ENCODE measurements around the gene RFT1.

Gene RFT1

GRCh38 chr3:53120336-53120735 is 9.9 kb downstream of the RFT1 start:
- no peak for TF ChIP-seq CTCF (conservative IDR thresholded peaks at IDR 0.05; ENCODE audit: low read length)
- no peak overlapping the region for H3K4me3 ChIP-seq (ENCODE audit: low read length)
- DNase-seq (ENCODE audit: low read depth) = no peak

- TF ChIP-seq CTCF (conservative IDR thresholded peaks at IDR 0.05; ENCODE audit: low read length) = no peak
- no peak for DNase-seq (ENCODE audit: low read depth)
- no peak overlapping the region for H3K4me3 ChIP-seq (ENCODE audit: low read length)
Observed at GRCh38 chr3:53116956-53117355, 13.3 kb downstream of the RFT1 start.

GRCh38 chr3:53114412-53115074 is 15.7 kb downstream of the RFT1 start:
- TF ChIP-seq CTCF (conservative IDR thresholded peaks at IDR 0.05; ENCODE audit: low read length) = no peak
- no peak overlapping the region for H3K4me3 ChIP-seq (ENCODE audit: low read length)
- DNase-seq (ENCODE audit: low read depth) = peak; percentile 42

- peak; percentile 96 for TF ChIP-seq CTCF (conservative IDR thresholded peaks at IDR 0.05; ENCODE audit: low read length)
- H3K4me3 ChIP-seq (ENCODE audit: low read length) = no peak overlapping the region
- DNase-seq (ENCODE audit: low read depth) = peak; percentile 73
Observed at GRCh38 chr3:53114011-53114400, 16.2 kb downstream of the RFT1 start.

- DNase-seq (ENCODE audit: low read depth) = no peak
- no peak overlapping the region for H3K4me3 ChIP-seq (ENCODE audit: low read length)
- 0 out of 2 replicates have a peak, but pooled peaks have one; percentile 0 for TF ChIP-seq CTCF (conservative IDR thresholded peaks at IDR 0.05; ENCODE audit: low read length)
Observed at GRCh38 chr3:53113293-53114010, 16.8 kb downstream of the RFT1 start.

GRCh38 chr3:53111822-53112221 is 18.4 kb downstream of the RFT1 start:
- H3K4me3 ChIP-seq (ENCODE audit: low read length) = no peak overlapping the region
- TF ChIP-seq CTCF (conservative IDR thresholded peaks at IDR 0.05; ENCODE audit: low read length) = no peak
- DNase-seq (ENCODE audit: low read depth) = no peak
